NCI-H748 treated with DMSO at 0.1 percent for 48 hours (cell line): ENCODE measurements around the gene TLR1.
"Not testable (repeated sequence)": the region's sequence is repeated elsewhere in the genome, so short reads cannot be mapped to it uniquely, and the experiment has no call there.

Experiments used
- DNase-seq: peaks from one replicate; lab custom pipeline; 2025; lab: John Stamatoyannopoulos, UW

Gene TLR1

DNA sequence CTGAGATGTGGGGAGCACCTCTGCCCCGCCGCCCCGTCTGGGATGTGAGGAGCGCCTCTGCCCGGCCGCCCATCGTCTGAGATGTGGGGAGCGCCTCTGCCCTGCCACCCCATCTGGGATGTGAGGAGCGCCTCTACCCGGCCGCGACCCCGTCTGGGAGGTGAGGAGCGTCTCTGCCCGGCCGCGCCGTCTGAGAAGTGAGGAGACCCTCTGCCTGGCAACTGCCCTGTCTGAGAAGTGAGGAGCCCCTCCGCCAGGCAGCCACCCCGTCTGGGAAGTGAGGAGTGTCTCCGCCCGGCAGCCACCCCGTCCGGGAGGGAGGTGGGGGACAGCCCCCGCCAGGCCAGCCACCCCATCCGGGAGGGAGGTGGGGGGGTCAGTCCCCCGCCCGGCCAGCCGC lies 2.9 kb upstream of the TLR1 start:
- not testable (repeated sequence) for DNase-seq

DNA sequence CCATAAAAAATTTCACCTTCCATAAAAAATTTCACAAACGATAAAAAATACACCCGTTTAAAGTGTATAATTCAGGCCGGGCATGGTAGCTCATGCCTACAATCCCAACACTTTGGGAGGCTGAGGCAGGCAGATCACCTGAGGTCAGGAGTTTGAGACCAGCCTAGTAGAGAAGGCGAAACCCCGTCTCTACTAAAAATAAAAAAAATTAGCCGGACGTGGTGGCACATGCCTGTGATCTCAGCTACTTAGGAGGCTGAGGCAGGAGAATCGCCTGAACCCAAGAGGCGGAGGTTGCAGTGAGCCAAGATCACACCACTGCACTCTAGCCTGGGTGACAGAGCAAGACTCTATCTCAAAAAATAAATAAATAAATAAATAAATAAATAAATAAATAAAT lies 1.7 kb upstream of the TLR1 start:
- DNase-seq: not testable (repeated sequence)

- no peak for DNase-seq
These were observed 1.0 kb upstream of the TLR1 start for GRCh38 chr4:38805530-38806145.

DNA sequence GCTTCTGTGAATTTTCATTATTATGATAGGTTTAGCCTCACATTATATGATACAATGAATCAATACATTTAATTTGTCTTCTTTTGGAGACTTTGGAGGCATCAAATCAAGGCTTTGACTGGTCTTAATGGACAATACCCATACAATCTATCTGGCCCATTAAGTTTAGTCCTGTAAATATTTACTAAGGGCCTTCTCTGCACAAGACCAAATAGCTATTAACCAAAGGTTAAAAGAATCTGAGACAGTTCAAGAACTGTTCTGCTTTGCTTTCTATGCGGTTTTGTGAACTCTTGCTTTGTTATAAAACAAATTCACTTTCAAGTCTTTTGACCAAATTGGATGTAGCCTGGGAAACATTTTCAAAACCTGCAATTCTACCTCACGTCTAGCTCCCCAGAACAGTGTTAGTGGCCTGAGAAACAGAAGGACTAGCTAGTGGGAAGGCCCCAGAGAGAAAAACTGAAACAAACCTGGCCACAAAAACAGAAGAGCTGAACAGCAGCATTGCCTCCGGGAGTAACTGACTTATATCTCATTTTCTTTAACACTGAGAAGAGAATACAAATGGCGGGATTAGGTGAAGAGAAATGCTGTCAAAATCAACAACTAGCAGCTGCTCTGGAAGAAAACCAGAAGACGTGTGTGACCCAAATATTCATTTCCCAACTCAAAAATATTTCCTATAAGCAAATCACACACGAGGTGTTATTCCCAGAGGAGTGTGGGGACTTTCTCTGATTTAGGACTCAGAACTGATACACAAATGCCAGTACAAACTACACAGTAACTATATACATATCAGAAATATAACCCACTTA lies 548 bp downstream of the TLR1 start:
- no peak for DNase-seq

GRCh38 chr4:38802561-38803355 lies 1.8 kb downstream of the TLR1 start:
- no peak for DNase-seq

GRCh38 chr4:38800961-38801450 lies 3.6 kb downstream of the TLR1 start:
- DNase-seq: no peak

DNA sequence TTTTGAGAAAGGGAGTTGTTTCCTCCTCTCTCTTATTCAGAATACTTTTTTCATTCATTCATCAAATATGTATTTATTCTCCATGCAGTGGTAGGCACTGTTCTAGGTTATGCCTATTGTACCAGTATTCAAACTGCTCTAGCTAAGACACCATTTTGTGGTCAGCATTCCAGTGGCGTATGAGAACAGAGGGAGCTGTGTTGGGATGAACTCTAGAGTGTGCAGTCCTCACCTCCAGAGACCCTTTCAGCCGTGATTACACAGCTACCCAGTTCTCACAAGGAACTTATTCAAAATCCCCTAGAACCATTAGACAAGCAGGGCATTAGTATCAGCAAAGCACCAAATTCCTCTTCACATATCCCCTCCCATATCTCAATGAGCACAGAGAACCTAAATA lies 4.2 kb downstream of the TLR1 start:
- no peak for DNase-seq

- DNase-seq: no peak
These were observed 9.5 kb downstream of the TLR1 start for GRCh38 chr4:38795087-38795486.

GRCh38 chr4:38794051-38794450 lies 10.5 kb downstream of the TLR1 start:
- no peak for DNase-seq

GRCh38 chr4:38791010-38791409 lies 13.6 kb downstream of the TLR1 start:
- no peak for DNase-seq

DNA sequence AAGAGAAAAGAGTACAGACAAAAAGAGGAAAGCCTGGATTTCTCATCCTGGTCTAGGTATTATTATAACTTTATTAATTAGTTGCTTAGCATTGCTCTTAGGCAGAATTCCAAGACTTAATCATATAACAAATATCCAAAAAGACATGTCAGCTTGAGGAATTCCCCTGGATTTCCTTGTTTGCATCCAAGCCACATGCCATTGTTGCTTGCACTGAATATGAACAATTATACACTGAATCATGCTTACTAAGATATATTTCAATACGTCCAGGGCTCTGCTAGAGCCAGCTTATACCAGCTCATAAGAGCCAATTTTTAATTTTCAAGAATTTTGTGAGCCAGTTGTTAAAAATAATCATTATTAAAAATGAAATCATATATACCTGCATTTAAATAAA lies 16.3 kb downstream of the TLR1 start:
- no peak for DNase-seq

DNA sequence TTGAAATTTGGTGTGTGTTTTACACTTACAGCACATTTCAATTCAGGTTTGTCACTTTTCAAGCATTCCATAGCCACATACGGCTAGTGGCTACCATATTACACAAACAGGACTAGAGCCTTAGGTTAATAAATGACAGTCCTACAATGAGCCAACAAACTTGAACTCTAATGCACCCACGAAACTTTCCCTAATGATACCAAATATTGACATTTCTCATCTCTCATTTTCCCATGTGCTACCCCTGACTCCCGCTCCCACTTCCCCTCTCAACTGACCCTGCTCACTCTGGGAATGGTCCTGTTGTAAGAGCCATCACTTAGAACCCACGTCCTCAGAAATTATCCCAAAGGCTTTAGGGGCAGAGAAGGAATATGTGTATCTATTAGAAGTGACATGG lies 16.9 kb downstream of the TLR1 start:
- no peak for DNase-seq

DNA sequence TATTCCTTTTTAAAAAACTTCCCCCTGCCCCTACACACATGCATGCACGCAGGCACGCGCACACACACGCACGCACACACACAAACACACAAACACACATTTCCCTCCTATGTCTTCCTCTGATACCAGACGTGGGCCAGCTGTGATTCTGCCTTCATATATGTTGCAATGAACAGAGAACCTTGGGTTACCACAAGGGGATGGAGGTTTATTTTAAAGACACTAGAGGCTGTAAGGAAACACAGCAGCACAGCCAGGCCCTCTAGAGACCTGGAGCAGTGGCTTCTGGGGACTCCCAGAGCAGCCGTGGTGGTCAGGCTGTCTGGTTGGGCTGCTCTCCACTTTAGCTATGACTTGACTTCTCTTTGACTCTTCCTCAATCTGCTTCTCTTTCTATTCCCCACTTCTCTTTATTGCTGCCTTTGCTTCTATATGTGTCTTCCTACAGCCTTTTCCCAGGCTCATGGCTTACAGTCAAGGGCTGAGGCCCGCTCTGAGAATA lies 18.6 kb downstream of the TLR1 start:
- DNase-seq: no peak

DNA sequence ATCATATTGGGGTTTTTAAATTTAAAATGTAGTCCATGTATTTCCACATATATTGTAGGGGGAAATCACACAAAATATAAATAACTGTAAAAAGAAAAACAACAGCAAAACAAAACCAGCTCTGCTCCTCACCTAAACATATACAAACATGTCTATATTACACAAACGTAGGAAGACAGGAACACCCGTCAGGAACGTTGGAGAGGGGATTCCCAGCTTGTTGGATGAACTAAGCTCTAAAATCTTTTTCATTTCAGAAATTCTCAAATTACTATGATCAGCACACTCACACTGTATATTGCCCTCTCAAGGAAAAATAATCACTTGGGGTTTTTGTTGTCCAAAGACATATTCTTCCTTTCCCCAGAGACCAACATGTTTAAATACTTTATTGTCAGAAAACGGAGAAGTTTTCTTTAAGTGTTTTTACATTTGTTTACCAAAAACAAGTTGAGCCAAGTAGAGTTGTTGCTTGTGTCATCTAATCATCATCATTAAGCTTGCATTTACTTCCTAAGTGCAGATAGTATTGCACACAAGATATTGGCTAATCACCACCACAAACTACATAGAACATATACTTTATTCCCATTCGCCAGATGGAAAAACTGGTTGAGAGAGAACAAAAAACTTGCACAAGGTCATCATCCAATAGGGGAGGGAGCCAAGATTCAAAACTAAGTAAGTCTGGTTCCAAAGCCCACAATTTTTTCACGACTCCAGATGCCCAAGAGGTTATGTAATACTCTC lies 19.4 kb downstream of the TLR1 start:
- DNase-seq: no peak

GRCh38 chr4:38784141-38784540 lies 20.4 kb downstream of the TLR1 start:
- no peak for DNase-seq

GRCh38 chr4:38783109-38783460 lies 21.5 kb downstream of the TLR1 start:
- no peak for DNase-seq

GRCh38 chr4:38782452-38783108 lies 22.0 kb downstream of the TLR1 start, which contains the start of gene TLR10:
TSS of gene TLR10 (minus strand) at chr4:38782990. CDS start at chr4:38775590, 7,400 bp downstream.
- DNase-seq: peak; percentile 26

GRCh38 chr4:38781854-38782261 lies 22.7 kb downstream of the TLR1 start:
- no peak for DNase-seq

- DNase-seq: no peak
These were observed 23.6 kb downstream of the TLR1 start for GRCh38 chr4:38780833-38781484.

GRCh38 chr4:38779790-38780189 lies 24.8 kb downstream of the TLR1 start:
- no peak for DNase-seq

DNA sequence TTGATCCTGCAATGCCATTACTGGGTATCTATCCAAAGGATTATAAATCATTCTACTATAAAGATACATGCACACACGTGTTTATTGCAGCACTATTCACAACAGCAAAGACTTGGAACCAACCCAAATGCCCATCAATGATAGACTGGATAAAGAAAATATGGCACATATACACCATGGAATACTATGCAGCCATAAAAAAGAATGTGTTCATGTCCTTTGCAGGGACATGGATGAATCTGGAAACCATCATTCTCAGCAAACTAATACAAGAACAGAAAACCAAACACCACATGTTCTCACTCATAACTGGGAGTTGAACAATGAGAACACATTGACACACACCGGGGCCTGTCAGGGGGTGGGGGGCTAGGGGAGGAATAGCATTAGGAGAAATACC lies 26.7 kb downstream of the TLR1 start:
- DNase-seq: not testable (repeated sequence)
